ENCODE data around the gene SHISA2. TPM values are rescaled to one million over a fixed set of nuclear protein-coding genes. Genes with fewer than 3 reads are reported as not detected.

SHISA2 gene
- polyA plus RNA-seq, 3 donors from 2014 or later = not detected

GRCh38 chr13:26019881-26020870 is 31.6 kb downstream of the SHISA2 start:
- Mint-ChIP-seq H3K9me3 (peaks cover 0 to 3% (median 0%) of the 10 kb centered on the region in 6 donors), H3K4me3 (no peak overlapping the region), H3K27me3 (ENCODE audit: low read depth in 3 of 3) (peaks cover 1 to 3% (median 2%) of the 10 kb centered on the region in 3 donors), H3K27ac (no peak overlapping the region), H3K4me1 (no peaks in the 10 kb centered on the region), H3K36me3 (peaks cover 0 to 3% (median 2%) of the 10 kb centered on the region in 3 donors)
- no peak for DNase-seq

GRCh38 chr13:26019251-26019650 is 32.6 kb downstream of the SHISA2 start:
- Mint-ChIP-seq H3K9me3 (peaks cover 0 to 3% (median 0%) of the 10 kb centered on the region in 6 donors), H3K36me3 (peaks cover 0 to 3% (median 2%) of the 10 kb centered on the region in 3 donors), H3K27ac (no peak overlapping the region), H3K27me3 (ENCODE audit: low read depth in 3 of 3) (peaks cover 1 to 3% (median 2%) of the 10 kb centered on the region in 3 donors), H3K4me3 (no peak overlapping the region), H3K4me1 (no peaks in the 10 kb centered on the region)
- no peak for DNase-seq

GRCh38 chr13:26017932-26018665 is 33.7 kb downstream of the SHISA2 start:
- Mint-ChIP-seq H3K27me3 (ENCODE audit: low read depth in 3 of 3) (peaks cover 1 to 5% (median 2%) of the 10 kb centered on the region in 3 donors), H3K36me3 (peaks cover 0 to 3% (median 2%) of the 10 kb centered on the region in 3 donors), H3K4me1 (no peaks in the 10 kb centered on the region), H3K27ac (no peak overlapping the region), H3K9me3 (peaks cover 0 to 3% (median 0%) of the 10 kb centered on the region in 6 donors), H3K4me3 (no peak overlapping the region)
- DNase-seq = no peak

- H3K27ac Mint-ChIP-seq = peak overlapping the region in 1 of 6 donors; percentile 38
- peaks cover 0 to 3% (median 2%) of the 10 kb centered on the region in 3 donors for H3K36me3 Mint-ChIP-seq
- no peak overlapping the region for H3K4me3 Mint-ChIP-seq
- DNase-seq = no peak
- peaks cover 1 to 6% (median 2%) of the 10 kb centered on the region in 3 donors for H3K27me3 Mint-ChIP-seq (ENCODE audit: low read depth in 3 of 3)
- peaks cover 0 to 3% (median 0%) of the 10 kb centered on the region in 6 donors for H3K9me3 Mint-ChIP-seq
- H3K4me1 Mint-ChIP-seq = peaks cover 0 to 1% of the 10 kb centered on the region in 2 donors
Observed at GRCh38 chr13:26017196-26017921, 34.5 kb downstream of the SHISA2 start.

GRCh38 chr13:26016189-26016588 is 35.6 kb downstream of the SHISA2 start:
- H3K36me3 Mint-ChIP-seq = peaks cover 0 to 2% (median 1%) of the 10 kb centered on the region in 3 donors
- H3K27ac Mint-ChIP-seq = no peak overlapping the region
- H3K9me3 Mint-ChIP-seq = peaks cover 0 to 3% (median 0%) of the 10 kb centered on the region in 6 donors
- peaks cover 0 to 6% of the 10 kb centered on the region in 2 donors for H3K4me1 Mint-ChIP-seq
- no peak for DNase-seq
- H3K27me3 Mint-ChIP-seq (ENCODE audit: low read depth in 3 of 3) = peaks cover 1 to 6% (median 2%) of the 10 kb centered on the region in 3 donors
- no peak overlapping the region for H3K4me3 Mint-ChIP-seq

- Mint-ChIP-seq H3K4me1 (peaks cover 0 to 7% of the 10 kb centered on the region in 2 donors), H3K27me3 (ENCODE audit: low read depth in 3 of 3) (peaks cover 0 to 3% (median 0%) of the 10 kb centered on the region in 3 donors), H3K36me3 (no peaks in the 10 kb centered on the region), H3K9me3 (no peaks in the 10 kb centered on the region), H3K4me3 (no peak overlapping the region), H3K27ac (no peak overlapping the region)
- no peak for DNase-seq
Observed at GRCh38 chr13:26015271-26016125, 36.3 kb downstream of the SHISA2 start.

GRCh38 chr13:26012995-26013394 is 38.8 kb downstream of the SHISA2 start:
- Mint-ChIP-seq H3K4me1 (peaks cover 0 to 8% of the 10 kb centered on the region in 2 donors), H3K36me3 (no peaks in the 10 kb centered on the region), H3K27me3 (ENCODE audit: low read depth in 3 of 3) (peaks cover 0 to 9% (median 0%) of the 10 kb centered on the region in 3 donors), H3K4me3 (peak overlapping the region in 4 of 5 donors; percentile 66 to 82 (median 78)), H3K9me3 (no peaks in the 10 kb centered on the region), H3K27ac (peak overlapping the region in 1 of 6 donors; percentile 19)
- no peak for DNase-seq

- Mint-ChIP-seq H3K27me3 (ENCODE audit: low read depth in 3 of 3) (peaks cover 0 to 11% (median 2%) of the 10 kb centered on the region in 3 donors), H3K4me1 (peaks cover 0 to 8% of the 10 kb centered on the region in 2 donors), H3K36me3 (no peaks in the 10 kb centered on the region), H3K27ac (peak overlapping the region in 1 of 6 donors; percentile 50), H3K4me3 (peak overlapping the region; percentile 48 to 82 (median 77)), H3K9me3 (no peaks in the 10 kb centered on the region)
- DNase-seq = peak; percentile 37 to 45 (median 43)
Observed at GRCh38 chr13:26011996-26012821, 39.6 kb downstream of the SHISA2 start.

- no peak for DNase-seq
- Mint-ChIP-seq H3K27ac (no peak overlapping the region), H3K4me1 (peaks cover 0 to 8% of the 10 kb centered on the region in 2 donors), H3K9me3 (no peaks in the 10 kb centered on the region), H3K4me3 (peak overlapping the region in 4 of 5 donors; percentile 36 to 66 (median 50)), H3K36me3 (no peaks in the 10 kb centered on the region), H3K27me3 (ENCODE audit: low read depth in 3 of 3) (peaks cover 0 to 11% (median 2%) of the 10 kb centered on the region in 3 donors)
Observed at GRCh38 chr13:26011208-26011573, 40.6 kb downstream of the SHISA2 start.

GRCh38 chr13:26010487-26011207 is 41.2 kb downstream of the SHISA2 start:
- Mint-ChIP-seq H3K36me3 (no peaks in the 10 kb centered on the region), H3K27ac (no peak overlapping the region), H3K9me3 (no peaks in the 10 kb centered on the region), H3K4me3 (peak overlapping the region in 1 of 5 donors; percentile 14), H3K27me3 (ENCODE audit: low read depth in 3 of 3) (peaks cover 0 to 11% (median 2%) of the 10 kb centered on the region in 3 donors), H3K4me1 (peaks cover 0 to 8% of the 10 kb centered on the region in 2 donors)
- no peak for DNase-seq
